Measurements from ENCODE around the gene MYOF.
"Not testable (repeated sequence)": the region's sequence is repeated elsewhere in the genome, so short reads cannot be mapped to it uniquely, and the experiment has no call there.

- not testable (repeated sequence) for TF ChIP-seq CTCF (conservative IDR thresholded peaks at IDR 0.05 in 1 of 2, IDR thresholded peaks at IDR 0.05 in 1 of 2; ENCODE audit: extremely low read depth in 1 of 2, insufficient read depth in 1 of 2, low read depth in 1 of 2, low read length in 2 of 2); EZH2 (IDR thresholded peaks at IDR 0.05; ENCODE audit: borderline replicate concordance, low read length)
Measured at GRCh38 chr10:93467635-93468034, 14.5 kb downstream of the MYOF start.
